ENCODE data around the gene BSX.

Gene BSX

DNA sequence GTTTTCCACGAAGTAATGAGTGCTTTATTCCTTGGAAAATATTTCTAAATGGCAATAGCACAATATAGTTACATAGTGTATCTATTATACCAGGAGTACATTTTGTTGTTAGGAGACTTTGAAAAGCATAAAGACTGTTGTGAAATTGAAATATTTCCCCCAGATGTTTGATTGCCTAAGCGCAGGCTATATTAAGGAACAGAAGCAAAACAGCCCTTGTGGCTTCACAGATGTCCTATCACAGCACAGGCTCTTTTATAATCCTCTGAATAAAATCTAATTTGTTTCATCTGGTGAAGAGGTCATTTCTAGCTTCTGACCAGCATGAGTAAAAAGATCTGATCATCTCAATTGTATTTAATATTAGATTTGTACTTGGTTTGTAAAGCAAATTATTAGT is 48.2 kb downstream of the BSX start:
- TF ChIP-seq SIN3A (IDR thresholded peaks at IDR 0.05; ENCODE audit: borderline replicate concordance, insufficient read depth, low read length) = no peak
- TF ChIP-seq, protein P1, sequence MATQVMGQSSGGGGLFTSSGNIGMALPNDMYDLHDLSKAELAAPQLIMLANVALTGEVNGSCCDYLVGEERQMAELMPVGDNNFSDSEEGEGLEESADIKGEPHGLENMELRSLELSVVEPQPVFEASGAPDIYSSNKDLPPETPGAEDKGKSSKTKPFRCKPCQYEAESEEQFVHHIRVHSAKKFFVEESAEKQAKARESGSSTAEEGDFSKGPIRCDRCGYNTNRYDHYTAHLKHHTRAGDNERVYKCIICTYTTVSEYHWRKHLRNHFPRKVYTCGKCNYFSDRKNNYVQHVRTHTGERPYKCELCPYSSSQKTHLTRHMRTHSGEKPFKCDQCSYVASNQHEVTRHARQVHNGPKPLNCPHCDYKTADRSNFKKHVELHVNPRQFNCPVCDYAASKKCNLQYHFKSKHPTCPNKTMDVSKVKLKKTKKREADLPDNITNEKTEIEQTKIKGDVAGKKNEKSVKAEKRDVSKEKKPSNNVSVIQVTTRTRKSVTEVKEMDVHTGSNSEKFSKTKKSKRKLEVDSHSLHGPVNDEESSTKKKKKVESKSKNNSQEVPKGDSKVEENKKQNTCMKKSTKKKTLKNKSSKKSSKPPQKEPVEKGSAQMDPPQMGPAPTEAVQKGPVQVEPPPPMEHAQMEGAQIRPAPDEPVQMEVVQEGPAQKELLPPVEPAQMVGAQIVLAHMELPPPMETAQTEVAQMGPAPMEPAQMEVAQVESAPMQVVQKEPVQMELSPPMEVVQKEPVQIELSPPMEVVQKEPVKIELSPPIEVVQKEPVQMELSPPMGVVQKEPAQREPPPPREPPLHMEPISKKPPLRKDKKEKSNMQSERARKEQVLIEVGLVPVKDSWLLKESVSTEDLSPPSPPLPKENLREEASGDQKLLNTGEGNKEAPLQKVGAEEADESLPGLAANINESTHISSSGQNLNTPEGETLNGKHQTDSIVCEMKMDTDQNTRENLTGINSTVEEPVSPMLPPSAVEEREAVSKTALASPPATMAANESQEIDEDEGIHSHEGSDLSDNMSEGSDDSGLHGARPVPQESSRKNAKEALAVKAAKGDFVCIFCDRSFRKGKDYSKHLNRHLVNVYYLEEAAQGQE (IDR thresholded peaks at IDR 0.05; ENCODE audit: insufficient read depth in 1 of 2, low read depth in 2 of 2, low read length in 2 of 2) = no peak
- no peak for TF ChIP-seq TAF1 (IDR thresholded peaks at IDR 0.05; ENCODE audit: borderline replicate concordance, insufficient read depth, low read length)
- TF ChIP-seq POLR2AphosphoS5 (IDR thresholded peaks at IDR 0.05; ENCODE audit: low read depth, low read length) = no peak
- no peak for TF ChIP-seq FOXP2 (optimal IDR thresholded peaks at IDR 0.05; ENCODE audit: borderline replicate concordance, extremely low read depth, extremely low read length, insufficient read depth)

GRCh38 chr11:122931510-122931909 is 50.1 kb downstream of the BSX start:
- TF ChIP-seq, protein P1 (IDR thresholded peaks at IDR 0.05; ENCODE audit: insufficient read depth in 1 of 2, low read depth in 2 of 2, low read length in 2 of 2) = no peak
- TF ChIP-seq TAF1 (IDR thresholded peaks at IDR 0.05; ENCODE audit: borderline replicate concordance, insufficient read depth, low read length) (no peak), POLR2AphosphoS5 (IDR thresholded peaks at IDR 0.05; ENCODE audit: low read depth, low read length) (no peak), FOXP2 (optimal IDR thresholded peaks at IDR 0.05; ENCODE audit: borderline replicate concordance, extremely low read depth, extremely low read length, insufficient read depth) (no peak), SIN3A (IDR thresholded peaks at IDR 0.05; ENCODE audit: borderline replicate concordance, insufficient read depth, low read length) (no peak)

Data from PFSK-1 (cell line).